GM18519 (cell line): Measurements from ENCODE around the gene RBBP8NL.
"Not testable (repeated sequence)": the region's sequence is repeated elsewhere in the genome, so short reads cannot be mapped to it uniquely, and the experiment has no call there.

ENCODE experiments used
- ATAC-seq: cut with Tn5 transposase; IDR thresholded peaks from one replicate; pipeline ENCODE4 v1.9.1; 2021; ENCODE audit warnings: mild to moderate bottlenecking, moderate library complexity; ENCODE audit not compliant: unreplicated experiment, low FRiP score

Gene RBBP8NL

DNA sequence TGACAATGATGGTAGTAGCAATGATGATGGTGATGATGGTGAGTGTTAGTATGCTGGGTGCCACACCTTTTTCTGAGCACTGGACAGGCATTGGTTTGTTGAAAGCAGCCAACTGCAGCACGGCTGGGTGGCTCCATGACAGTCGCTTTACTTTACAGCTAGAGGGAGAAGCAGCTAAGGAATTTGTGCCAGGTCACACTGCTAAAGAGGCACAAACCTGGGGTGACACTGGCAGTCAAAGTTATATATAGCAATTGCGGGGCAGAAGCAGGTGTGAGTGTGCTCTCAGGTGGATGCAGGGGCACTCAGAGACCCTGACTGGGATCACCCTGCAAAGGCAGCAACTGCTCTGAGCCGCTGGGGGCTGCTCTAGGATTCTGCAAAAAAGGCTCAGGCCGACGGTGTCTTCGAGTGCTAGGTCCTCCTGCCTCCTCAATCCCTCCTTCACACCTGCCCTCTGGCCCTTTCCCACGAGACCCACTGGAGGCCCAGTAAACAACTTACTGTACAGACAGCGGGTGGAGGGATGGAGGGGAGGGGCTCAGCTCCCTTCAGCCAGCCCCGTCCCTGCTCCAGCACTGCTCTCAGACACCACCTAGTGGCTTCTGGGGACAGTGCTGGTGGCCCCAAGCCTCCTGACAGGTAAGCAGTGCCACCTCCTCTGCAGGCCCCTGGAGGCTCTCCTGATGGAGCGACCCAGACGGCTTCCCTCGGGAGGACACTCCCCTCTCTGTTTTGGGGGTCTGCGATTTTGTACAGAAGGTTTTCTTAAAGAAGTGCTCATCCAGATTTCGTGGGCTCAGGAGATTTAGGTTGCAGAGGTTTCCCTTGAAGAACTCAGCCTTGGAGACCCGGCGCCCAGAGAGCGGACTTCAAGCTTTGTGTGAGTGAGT, 44.8 kb downstream of the RBBP8NL start:
- no peak for ATAC-seq

DNA sequence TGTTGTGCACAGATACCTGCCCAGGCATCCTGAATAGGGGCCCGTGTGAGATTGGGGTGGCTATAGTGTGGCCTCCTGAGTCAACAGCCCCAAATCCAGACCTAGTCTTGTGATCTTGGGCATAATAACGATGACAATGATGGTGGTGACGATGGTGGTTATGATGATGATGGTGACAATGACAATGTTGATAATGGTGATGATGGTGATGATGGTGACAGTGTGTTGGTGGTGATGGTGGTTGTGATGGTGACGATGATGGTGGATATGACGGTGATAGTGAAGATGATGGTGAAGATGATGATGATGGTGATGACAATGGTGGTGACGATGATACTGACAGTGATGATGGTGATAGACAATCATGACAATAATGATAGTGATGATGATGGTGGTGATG, 45.5 kb downstream of the RBBP8NL start:
- no peak for ATAC-seq

DNA sequence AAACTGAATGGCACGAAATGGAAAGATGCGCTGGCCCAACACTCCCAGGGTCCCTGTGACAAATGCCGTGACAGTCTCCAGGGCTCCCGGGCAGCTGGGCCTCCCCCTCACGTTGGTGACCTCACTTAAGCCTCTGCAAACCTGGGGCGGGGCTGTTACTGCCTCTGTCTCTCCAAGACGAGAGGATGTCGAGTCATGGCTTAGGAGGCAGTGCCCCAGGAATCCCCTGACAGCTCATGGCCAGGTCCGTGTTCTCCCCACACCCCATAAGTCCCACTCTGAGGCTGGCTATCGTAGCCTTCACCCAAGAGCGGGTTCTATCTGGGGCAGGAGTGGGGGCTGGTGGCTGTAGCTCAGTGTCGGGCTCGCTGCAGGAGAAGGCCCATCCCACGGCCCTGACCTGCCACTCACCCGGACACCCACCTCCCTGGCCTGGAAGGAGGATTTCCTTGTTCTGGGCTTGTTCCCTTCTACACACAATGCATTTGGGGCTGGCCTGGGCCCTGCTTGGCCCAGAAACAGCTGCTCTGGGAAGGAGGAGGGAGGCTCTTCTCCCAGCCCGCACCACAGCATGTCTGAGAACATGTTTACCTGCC, 46.0 kb downstream of the RBBP8NL start:
- ATAC-seq = no peak

DNA sequence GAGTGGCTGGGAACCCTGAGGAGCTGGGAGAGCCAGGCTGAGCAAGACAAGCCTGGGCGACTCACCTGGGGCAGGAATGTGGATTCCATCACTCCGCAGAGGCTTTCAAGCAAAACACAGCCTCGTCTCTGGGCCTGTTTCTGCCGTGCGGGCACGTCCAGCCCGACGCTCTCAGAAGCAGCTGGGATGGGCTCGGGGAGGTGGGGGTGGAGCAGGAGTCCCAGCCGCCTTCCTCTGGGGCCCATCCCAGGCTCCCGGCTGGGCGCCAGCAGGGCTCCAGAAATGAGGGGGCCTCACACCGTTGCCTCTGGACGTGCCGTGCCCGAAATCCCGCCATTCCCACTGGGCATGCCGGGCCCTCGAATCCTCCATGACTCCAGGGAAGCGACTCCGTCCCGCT, 49.1 kb downstream of the RBBP8NL start:
- ATAC-seq = no peak

DNA sequence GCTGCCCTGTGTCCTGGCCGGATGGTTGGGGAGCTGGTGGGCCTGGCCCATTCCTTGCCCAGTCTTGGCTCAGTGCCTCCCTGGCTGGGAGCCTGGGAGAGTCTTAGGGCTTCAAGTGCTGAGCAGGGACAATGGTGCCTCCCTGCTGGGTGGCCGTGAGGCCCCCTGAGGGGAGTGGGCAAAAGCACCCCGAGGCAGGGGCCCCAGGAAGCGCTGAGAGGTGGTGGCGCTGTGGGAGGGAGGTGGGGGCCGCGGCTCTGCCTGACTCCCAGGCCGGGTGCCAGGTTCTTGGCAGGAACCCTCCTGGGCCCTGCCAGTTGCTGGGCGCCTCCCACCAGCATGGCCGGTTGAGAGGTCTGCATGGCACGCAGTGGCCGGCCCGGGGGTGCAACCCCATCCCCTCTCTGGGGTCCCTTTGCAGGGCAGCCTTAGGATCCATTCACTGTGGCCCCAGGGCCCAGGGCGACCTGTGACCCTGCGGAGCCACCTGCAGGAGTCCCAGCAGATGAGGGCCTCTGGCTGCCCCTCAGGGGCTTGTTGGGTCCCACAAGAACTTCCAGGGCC, 49.6 kb downstream of the RBBP8NL start:
- ATAC-seq = no peak

DNA sequence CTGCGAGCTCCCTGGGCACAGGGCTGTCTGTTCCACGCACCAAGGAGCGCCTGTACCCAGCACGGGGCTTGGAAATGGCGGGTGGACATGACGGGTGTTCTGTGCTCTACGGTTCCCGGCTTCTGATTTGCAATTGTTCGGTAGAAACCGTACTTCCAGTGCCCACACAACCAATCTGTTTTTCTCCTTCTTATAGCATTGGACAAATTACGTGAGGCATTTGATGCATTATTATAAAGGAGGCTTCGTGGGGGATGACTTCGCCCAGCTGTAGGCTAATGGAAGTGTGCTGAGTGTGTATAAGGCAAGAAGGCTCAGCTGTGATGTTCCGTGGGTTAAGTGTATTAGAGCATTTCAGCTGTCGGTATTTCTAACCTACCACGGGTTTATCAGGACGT, 50.3 kb downstream of the RBBP8NL start:
- no peak for ATAC-seq

DNA sequence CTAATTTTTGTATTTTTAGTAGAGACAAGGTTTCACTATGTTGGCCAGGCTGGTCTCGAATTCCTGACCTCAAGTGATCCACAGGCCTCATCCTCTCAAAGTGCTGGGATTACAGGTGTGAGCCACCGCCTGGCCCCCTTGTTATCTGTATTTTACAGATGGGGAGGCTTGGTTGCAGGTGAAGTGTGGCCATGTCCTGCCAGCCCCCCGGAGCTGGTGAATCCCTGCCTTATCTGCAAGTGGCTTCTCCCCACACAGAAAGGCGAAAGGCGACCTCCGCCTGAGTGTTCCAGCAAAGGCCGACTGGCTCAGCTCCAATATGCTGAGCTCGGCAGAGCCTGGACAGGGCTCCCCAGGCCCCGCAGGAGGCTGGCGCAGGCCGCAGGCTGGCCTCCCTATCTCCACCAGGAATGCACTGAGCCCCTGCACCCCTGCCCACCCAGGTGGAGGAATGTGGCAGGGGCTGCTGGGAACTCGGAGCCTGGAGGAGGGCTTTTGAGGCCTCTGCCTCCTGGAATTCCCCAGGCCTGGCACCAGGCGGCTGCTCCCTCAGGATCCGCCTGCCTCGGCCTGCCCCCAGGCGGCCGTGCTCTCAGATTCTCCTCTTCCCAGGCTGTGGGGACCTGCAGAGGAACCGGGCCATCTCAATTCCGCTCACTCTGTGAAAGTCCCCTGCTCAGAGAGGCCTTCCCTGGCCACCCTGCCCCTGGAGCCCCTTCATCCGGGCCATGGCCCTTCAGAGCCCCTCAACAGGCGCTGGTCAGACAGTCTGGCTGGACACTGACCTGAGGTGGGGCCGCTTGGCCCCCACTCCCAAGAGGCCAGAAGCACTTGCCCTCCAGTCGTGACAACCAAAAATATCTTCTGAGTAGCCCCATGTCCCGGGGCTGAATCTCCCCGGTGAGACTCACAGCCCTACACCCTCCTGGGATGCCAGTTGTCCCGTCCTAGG, 51.0 kb downstream of the RBBP8NL start:
- ATAC-seq = no peak

DNA sequence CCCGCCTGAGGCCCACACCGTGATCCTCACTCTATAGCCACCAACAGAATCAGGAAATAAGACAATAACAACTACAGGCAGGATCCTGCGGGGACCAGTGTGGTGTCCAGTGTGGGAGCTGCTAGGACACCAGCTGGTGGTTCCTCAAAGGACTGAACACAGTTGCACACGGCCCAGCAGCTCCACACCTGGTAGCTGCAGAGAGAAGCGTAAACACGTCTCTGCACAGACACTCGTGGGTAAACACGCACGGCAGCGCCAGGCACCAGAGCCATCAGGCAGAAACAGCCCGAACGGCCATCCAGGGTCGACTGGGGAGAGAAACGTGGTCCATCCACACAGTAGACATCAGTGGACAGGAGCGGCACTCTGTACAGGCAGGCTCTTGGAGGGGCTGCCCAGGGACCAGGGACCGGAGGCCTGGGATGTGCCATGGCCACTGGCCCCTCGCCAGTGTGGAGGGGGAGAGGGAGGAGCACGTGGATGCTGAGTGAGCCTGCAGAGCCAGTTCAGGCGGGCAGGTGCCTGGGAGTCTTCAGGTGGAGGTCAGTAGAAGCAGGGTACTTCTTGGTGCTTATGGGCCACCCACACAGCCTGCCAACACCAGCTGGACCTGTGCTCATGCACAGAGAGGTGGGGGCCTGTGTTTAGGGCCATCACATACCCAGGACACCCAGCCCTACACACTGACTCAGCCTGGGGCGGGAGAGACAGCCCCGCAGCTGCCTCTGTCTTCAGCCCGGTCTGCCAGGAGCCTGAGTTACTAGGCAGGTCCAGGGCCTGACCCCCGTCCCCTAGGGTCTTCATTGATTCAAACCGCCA, 52.8 kb downstream of the RBBP8NL start:
- no peak for ATAC-seq

DNA sequence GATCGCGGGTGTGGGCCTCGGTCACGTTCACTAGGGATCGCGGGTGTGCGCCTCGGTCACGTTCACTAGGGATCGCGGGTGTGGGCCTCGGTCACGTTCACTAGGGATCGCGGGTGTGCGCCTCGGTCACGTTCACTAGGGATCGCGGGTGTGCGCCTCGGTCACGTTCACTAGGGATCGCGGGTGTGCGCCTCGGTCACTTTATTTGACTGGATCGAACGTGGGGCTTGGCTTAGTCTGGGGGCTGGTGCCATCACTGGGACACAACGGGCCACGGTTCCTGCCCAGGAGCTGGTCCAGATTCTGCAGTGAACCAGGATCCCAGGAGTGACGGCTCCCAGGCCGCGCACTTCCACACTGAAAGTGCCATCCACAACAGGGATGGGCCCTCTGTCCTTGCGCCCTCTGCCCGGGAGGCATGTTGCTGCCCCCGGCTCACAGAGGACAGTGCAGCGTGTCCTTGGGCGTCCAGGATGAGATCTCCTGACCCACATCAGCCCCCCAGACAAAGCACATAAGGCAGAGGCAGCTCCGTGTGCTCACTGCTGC, 53.6 kb downstream of the RBBP8NL start:
- ATAC-seq = not testable (repeated sequence)

DNA sequence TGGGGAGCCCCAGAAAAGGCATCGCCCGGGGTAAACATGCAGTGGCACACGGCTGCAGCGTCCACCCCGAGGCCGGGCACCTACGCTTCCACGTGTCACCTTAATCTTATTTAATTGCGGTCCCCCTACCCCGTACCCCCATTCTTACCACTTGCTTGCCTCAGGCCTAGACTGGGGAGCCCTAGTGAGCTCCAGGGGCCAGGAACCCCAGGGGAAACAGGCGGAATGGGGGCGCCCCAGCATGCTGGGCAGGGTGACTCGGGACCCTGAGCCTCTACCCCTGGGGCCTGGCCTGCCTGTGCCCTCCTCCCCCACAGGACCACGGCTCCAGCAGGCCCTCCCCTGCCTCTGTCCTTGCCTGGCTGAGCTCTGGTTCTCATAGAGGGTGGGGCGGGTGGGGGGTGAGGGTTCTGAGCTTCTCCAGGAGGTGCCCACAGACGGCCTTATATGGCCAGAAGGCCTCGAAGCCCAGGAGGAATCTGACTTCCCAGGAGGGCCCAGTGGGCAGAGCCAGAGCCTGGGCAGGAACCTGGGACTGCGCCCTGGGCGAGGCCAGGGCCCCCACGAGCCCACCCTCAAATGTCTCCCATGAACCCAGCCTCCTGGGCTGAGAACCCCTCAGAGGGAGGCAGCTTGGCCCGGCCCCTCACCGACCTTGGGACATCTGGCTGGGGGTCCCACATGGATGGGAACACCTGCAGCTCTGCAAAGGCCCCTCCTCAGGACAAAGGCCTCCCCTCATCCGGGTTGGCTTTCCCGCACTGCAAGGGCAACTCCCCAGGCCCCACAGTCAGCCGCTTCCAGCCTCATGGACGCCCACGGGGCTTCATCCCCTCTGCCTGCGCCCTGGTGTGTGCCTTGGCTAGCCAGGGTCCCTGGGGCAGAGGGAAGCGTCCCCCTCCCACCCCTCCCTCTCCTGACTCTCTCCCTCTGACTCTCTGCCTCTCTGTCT, 55.0 kb downstream of the RBBP8NL start:
- ATAC-seq = no peak

DNA sequence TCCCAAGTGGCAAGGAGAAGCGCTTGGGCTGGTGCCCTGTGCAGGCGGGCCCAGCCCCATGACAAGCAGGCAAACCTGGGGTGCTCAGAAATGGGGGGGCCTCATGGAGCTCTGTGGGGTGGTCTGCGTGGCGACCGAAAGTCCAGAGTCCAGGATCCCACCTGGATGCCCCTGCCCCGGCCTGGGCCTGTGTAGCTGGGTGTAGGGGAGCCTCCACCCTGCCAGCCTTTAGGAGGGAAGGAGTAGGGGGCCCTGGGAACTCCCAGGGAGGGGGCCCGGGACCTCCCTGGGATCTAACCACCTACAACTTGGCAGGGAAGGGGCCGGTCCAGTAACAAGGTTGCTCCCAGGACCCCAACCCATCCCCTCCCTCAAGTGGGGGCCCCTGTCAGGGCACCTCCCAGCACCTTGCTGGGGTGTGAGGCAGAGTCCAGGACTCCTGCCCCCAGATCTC, 55.7 kb downstream of the RBBP8NL start:
- ATAC-seq = no peak

DNA sequence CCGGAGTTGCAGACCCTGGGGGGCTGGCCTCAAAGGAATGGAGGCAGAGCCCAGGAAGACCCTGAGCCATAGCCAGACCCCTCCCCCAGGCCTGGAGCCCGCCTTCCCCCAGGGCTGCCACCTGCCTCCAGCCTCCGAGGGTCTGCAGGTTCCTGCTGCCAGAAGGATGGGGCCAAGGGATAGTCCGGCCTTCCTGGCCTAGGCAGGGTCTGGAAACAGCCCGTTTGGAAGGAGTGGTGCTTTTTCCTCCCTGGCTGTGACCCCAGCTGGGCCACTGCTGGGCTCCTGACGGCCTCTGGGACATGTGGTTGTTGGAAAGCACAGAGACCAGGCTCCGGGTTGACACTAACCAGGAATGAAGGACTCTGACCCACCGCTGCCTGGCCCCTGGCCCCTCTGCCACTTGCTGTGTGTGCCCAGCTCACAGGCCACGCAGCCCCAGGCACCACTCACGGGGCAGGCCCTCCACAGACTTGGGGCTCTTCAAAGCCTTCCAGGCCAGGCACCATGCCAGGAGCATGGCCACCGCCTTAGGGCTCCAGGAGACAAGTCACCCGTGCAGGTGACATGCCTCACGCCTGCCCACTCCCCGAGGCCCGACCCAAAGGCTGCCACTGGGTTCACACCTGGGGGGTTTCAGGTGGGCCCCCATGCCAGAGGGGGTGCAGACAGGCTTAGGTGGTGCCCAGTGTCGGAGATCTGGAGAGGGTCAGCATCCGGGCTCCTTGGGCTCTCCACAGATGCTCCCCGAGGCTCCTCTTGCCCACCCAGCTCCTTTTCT, 56.3 kb downstream of the RBBP8NL start:
- no peak for ATAC-seq

DNA sequence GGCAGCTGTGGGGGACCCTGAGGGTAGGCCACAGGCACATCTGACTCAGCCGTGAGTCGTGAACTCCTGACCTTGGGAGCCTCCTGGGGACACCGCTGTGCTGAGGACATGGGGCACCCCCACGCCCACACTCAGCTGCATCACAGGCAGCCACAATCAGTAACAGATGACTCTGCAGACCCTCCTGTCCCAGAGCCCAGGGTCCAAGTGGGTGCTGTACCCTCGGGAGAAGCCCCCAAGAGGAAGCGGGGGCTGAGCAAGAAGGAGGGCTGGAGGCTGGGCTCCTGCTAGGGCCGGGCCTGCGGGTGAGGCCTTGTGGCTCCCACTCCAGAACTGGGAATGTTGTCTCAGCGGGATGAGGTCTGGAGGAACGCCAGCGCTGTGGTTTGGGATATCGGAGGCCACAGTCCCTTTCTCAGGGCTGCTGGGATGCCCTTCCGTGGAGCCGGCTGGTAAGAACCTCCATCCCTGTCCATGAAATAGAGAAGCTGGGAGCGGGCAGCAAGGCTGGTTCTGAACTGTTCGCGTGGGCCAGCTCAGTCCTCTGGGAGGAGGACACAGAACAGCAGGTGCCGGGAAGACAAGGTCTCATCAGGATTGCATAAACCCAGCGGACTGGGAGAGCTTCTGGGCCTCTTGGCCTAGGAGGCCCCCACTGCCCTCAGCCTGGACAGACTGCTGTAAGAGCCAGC, 57.1 kb downstream of the RBBP8NL start:
- ATAC-seq = no peak

DNA sequence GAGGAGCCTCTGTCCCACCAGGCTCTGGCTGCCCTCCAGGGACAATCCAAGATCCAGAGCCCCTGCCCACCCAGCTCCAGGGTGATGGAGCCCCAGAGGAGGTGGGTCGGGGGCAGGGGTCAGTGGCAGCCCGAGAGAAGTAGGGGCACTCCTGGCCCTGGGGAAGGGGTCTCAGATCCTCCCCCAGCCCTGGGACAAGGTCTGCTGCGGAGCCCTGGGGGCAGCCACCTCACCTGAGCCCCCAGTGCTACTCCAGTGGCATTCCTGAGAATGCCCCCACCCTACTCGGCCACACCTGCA, 57.6 kb downstream of the RBBP8NL start:
- ATAC-seq = no peak

DNA sequence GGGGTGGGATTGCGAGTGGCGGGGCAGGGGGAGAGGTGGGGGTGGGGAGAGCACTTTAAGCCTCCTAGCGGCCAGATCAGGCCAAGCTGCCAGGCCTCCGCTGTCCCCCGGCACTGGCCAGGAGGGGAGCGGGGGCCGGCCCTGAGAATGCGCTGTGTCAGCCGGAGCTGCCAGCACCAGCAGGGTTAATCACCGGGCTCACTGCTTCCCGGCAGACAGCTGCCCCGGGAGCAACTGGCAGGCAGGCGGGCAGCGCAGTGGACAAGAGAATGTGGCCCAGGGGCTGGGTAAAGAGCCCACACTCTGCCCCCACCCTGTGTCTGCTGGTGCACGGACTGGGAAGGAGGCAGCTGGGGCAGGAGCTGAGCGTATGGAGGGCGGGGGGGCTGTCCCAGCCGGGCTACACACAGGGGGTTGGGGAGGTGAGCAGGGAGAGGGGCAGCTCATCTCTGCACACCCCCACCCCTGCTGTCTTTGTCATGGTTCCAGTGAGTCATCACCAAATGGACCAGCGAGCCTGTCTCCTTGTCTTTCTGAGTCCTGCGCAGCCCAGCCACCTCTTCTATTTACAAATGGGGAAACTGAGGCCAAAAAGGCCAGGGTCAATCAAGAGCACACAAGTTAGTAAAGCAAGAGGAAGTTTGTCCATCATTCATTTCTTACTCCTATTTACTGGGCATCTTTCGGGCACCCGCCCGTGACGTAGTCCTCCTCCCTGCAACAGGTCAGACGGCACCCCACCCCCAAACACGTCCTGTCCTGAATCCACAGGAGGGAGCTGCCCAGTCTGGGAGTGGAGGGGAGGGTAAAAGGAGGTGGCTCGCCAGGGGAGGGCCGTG, 58.1 kb downstream of the RBBP8NL start:
- no peak for ATAC-seq

DNA sequence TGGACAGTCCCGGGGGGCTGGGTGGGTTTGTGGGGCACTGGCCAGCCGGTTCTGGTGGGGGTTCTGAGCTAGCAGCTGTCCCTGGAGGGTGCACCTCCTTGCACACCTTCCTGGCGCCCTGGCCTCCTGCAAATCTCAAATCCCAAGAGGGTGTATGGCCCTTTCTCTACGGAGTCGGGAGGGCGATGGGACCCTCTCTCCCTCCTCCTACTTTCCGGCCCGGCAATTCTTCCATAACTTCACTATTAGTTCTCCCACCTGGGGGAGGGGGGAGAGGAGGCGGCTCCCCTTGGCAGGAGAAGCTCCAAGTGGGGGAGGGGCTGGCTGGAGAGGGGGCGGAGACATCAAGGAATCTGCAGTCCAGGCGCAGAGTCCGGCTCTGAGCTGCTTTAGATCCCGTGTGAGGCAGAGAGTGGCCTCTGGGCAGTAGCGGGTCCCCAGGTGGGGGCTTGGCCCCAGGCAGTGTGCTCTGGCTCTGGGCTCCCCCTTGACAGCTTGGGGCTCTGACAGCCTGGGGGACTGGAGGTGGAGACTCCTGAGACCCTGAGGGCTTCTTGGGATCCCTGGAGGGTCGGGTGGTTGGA, 58.9 kb downstream of the RBBP8NL start:
- ATAC-seq = no peak
